Kidney (tissue), 14 donors: ENCODE measurements around the gene ZC3HAV1. TPM values are rescaled to one million over a fixed set of nuclear protein-coding genes. Genes with fewer than 3 reads are reported as not detected.

Source experiments
- DNase-seq, 5 donors: peaks; one replicate each; pipeline ENCODE4 v3.0.0-alpha.2; 2013 to 2020
- FAIRE-seq: peaks from 2 replicates; lab custom pipeline; 2012; peaks lifted over from hg19 to GRCh38; lab: Jason Lieb, UNC
- H3K27ac ChIP-seq, 2 donors: one replicate each; pipeline ENCODE4 v1.7.0; 2013; ENCODE audit warnings: low read depth in 2 of 2, low read length in 2 of 2, inconsistent platforms in 1 of 2
- H3K27me3 ChIP-seq: one replicate; pipeline ENCODE4 v1.7.1; 2013; ENCODE audit warnings: low read length, inconsistent platforms; ENCODE audit not compliant: control insufficient read depth, insufficient read depth
- H3K36me3 ChIP-seq, 3 donors: one replicate each; pipeline versions ENCODE4 v1.7.0 to v1.7.1; 2013; ENCODE audit warnings: low read length in 3 of 3, control low read depth in 1 of 3, inconsistent platforms in 1 of 3; ENCODE audit not compliant: insufficient read depth in 3 of 3, control insufficient read depth in 2 of 3
- H3K4me1 ChIP-seq, 3 donors: one replicate each; pipeline versions ENCODE4 v1.7.0 to v1.7.1; 2013; ENCODE audit warnings: low read length in 3 of 3, inconsistent platforms in 1 of 3, low read depth in 1 of 3; ENCODE audit not compliant: control insufficient read depth in 2 of 3, insufficient read depth in 2 of 3
- H3K4me3 ChIP-seq, 3 donors: one replicate each; pipeline versions ENCODE4 v1.7.0 to v1.8.1; 2013; ENCODE audit warnings: low read length in 3 of 3, control low read depth in 1 of 3, inconsistent platforms in 1 of 3
- H3K9ac ChIP-seq, 3 donors: one replicate each; pipeline versions ENCODE4 v1.7.0 to v1.7.1; 2013; ENCODE audit warnings: low read length in 3 of 3, control low read depth in 1 of 3, inconsistent platforms in 1 of 3
- H3K9me3 ChIP-seq, 3 donors: one replicate each; pipeline versions ENCODE4 v1.7.0 to v1.7.1; 2013; ENCODE audit warnings: low read length in 3 of 3, control low read depth in 1 of 3, inconsistent platforms in 1 of 3; ENCODE audit not compliant: control insufficient read depth in 2 of 3, insufficient read depth in 1 of 3
- CTCF ChIP-seq: IDR thresholded peaks from 3 replicates; pipeline ENCODE4 v1.5.1; 2012; ENCODE audit warnings: mild to moderate bottlenecking, moderate library complexity, borderline replicate concordance; ENCODE audit not compliant: insufficient read depth; ENCODE audit errors: extremely low read depth
- intact Hi-C: fragments of 100-400 bp; cut with DNase I; formaldehyde crosslinking; loops from one replicate; pipeline ENCODE4 v1.11.1; 2022
- polyA plus RNA-seq: library from polyadenylated mRNA; stranded (reverse); fragments of 350-450 nt; fragmentation: Illumina TruSeq; extraction: RNeasy Lipid Tissue Mini Kit (QIAGEN cat#74804); gene quantifications from one replicate; pipeline ENCODE4 v1.2.3, GENCODE V29; 2014; ENCODE audit warnings: low read depth, low replicate concordance; ENCODE audit not compliant: insufficient read depth
- total RNA-seq: library from RNA; stranded (reverse); fragmentation: NEBNext Ultra II Directional; extraction: Animal tissue kit (Norgen Biotek cat#: 25700); gene quantifications from one replicate; pipeline ENCODE4 v1.2.1, GENCODE V29; 2021
- donor health status: control.
- donor health status: control.
- donor health status: control.
- donor health status: control.
- donor health status: control.
- donor health status: DM: yes; HTN: yes; CAD: no.
- donor health status: Normal renal cell carcinoma (clear cell type).

The ZC3HAV1 gene
- total and polyA plus RNA-seq, 2 donors from 2014 or later: 11.1 to 40.2 TPM

GRCh38 chr7:139115104-139115503 is 5.6 kb upstream of the ZC3HAV1 start:
- Histone ChIP-seq H3K27ac (no peak overlapping the region), H3K4me1 (peaks cover 0 to 5% (median 0%) of the 10 kb centered on the region in 3 donors), H3K4me3 (no peak overlapping the region), H3K36me3 (no peaks in the 10 kb centered on the region), H3K9me3 (no peaks in the 10 kb centered on the region), H3K27me3 (no peaks in the 10 kb centered on the region), H3K9ac (no peak overlapping the region)
- intact Hi-C loops: no loop called here
- FAIRE-seq: no peak
- no peak for DNase-seq
- no peak for TF ChIP-seq CTCF

GRCh38 chr7:139114585-139114984 is 5.1 kb upstream of the ZC3HAV1 start:
- Histone ChIP-seq H3K4me3 (no peak overlapping the region), H3K36me3 (no peaks in the 10 kb centered on the region), H3K27me3 (no peaks in the 10 kb centered on the region), H3K9me3 (no peaks in the 10 kb centered on the region), H3K4me1 (peaks cover 0 to 6% (median 0%) of the 10 kb centered on the region in 3 donors), H3K27ac (no peak overlapping the region), H3K9ac (no peak overlapping the region)
- intact Hi-C loops: no loop called here
- DNase-seq (no peak), FAIRE-seq (no peak)
- no peak for TF ChIP-seq CTCF

- H3K9ac ChIP-seq: no peak overlapping the region
- no peak overlapping the region for H3K27ac ChIP-seq
- FAIRE-seq (no peak), DNase-seq (no peak)
- no peak overlapping the region for H3K4me3 ChIP-seq
- H3K36me3 ChIP-seq: no peaks in the 10 kb centered on the region
- intact Hi-C loops: no loop called here
- no peak for TF ChIP-seq CTCF
- H3K4me1 ChIP-seq: peaks cover 0 to 6% (median 0%) of the 10 kb centered on the region in 3 donors
- no peaks in the 10 kb centered on the region for H3K27me3 ChIP-seq
- no peaks in the 10 kb centered on the region for H3K9me3 ChIP-seq
Observed at GRCh38 chr7:139114018-139114417, 4.5 kb upstream of the ZC3HAV1 start.

GRCh38 chr7:139112741-139113250 is 3.3 kb upstream of the ZC3HAV1 start:
- Histone ChIP-seq H3K4me1 (peaks cover 0 to 3% (median 3%) of the 10 kb centered on the region in 3 donors), H3K9me3 (no peaks in the 10 kb centered on the region), H3K27ac (no peak overlapping the region), H3K4me3 (no peak overlapping the region), H3K36me3 (no peaks in the 10 kb centered on the region), H3K27me3 (no peaks in the 10 kb centered on the region), H3K9ac (no peak overlapping the region)
- DNase-seq (no peak), FAIRE-seq (no peak)
- no peak for TF ChIP-seq CTCF
- intact Hi-C loops: no loop called here
